Measurements from ENCODE around the gene FAR1.

Gene FAR1

GRCh38 chr11:13699870-13700269, 31.4 kb downstream of the FAR1 start:
- DNase-seq = no peak
- H3K27ac ChIP-seq (ENCODE audit: insufficient read depth, low read length, poor library complexity, severe bottlenecking) = no peak overlapping the region
- no peaks in the 10 kb centered on the region for H3K9me3 ChIP-seq (ENCODE audit: control insufficient read depth, low read length)
- peaks cover 8% of the 10 kb centered on the region for H3K36me3 ChIP-seq (ENCODE audit: control insufficient read depth, insufficient read depth, low read length)
- H3K27me3 ChIP-seq (replicated peaks; ENCODE audit: control insufficient read depth, insufficient read depth, low read length, poor library complexity, severe bottlenecking) = no peaks in the 10 kb centered on the region
- H3K4me3 ChIP-seq (ENCODE audit: insufficient read depth, low read depth, low read length, poor library complexity, severe bottlenecking) = no peak overlapping the region
- H3K4me1 ChIP-seq (ENCODE audit: control insufficient read depth, insufficient read depth, low read length, poor library complexity, severe bottlenecking) = no peaks in the 10 kb centered on the region

- DNase-seq = no peak
- H3K27ac ChIP-seq (ENCODE audit: insufficient read depth, low read length, poor library complexity, severe bottlenecking) = no peak overlapping the region
- H3K4me1 ChIP-seq (ENCODE audit: control insufficient read depth, insufficient read depth, low read length, poor library complexity, severe bottlenecking) = no peaks in the 10 kb centered on the region
Observed at GRCh38 chr11:13701506-13701905, 33.0 kb downstream of the FAR1 start.

GRCh38 chr11:13702071-13702470, 33.6 kb downstream of the FAR1 start:
- H3K27me3 ChIP-seq (replicated peaks; ENCODE audit: control insufficient read depth, insufficient read depth, low read length, poor library complexity, severe bottlenecking) = no peaks in the 10 kb centered on the region
- no peaks in the 10 kb centered on the region for H3K4me1 ChIP-seq (ENCODE audit: control insufficient read depth, insufficient read depth, low read length, poor library complexity, severe bottlenecking)
- peaks cover 8% of the 10 kb centered on the region for H3K36me3 ChIP-seq (ENCODE audit: control insufficient read depth, insufficient read depth, low read length)
- no peak overlapping the region for H3K4me3 ChIP-seq (ENCODE audit: insufficient read depth, low read depth, low read length, poor library complexity, severe bottlenecking)
- H3K9me3 ChIP-seq (ENCODE audit: control insufficient read depth, low read length) = no peaks in the 10 kb centered on the region
- no peak for DNase-seq
- no peak overlapping the region for H3K27ac ChIP-seq (ENCODE audit: insufficient read depth, low read length, poor library complexity, severe bottlenecking)

More at GRCh38 chr11:13701506-13701905, 33.0 kb downstream of the FAR1 start:
- Histone ChIP-seq H3K4me3 (ENCODE audit: insufficient read depth, low read depth, low read length, poor library complexity, severe bottlenecking) (no peak overlapping the region), H3K9me3 (ENCODE audit: control insufficient read depth, low read length) (no peaks in the 10 kb centered on the region), H3K27me3 (replicated peaks; ENCODE audit: control insufficient read depth, insufficient read depth, low read length, poor library complexity, severe bottlenecking) (no peaks in the 10 kb centered on the region), H3K36me3 (ENCODE audit: control insufficient read depth, insufficient read depth, low read length) (peaks cover 8% of the 10 kb centered on the region)

GRCh38 chr11:13705710-13706109, 37.2 kb downstream of the FAR1 start:
- H3K9me3 ChIP-seq (ENCODE audit: control insufficient read depth, low read length) = no peaks in the 10 kb centered on the region
- no peak for DNase-seq
- H3K27ac ChIP-seq (ENCODE audit: insufficient read depth, low read length, poor library complexity, severe bottlenecking) = no peak overlapping the region
- H3K27me3 ChIP-seq (replicated peaks; ENCODE audit: control insufficient read depth, insufficient read depth, low read length, poor library complexity, severe bottlenecking) = no peaks in the 10 kb centered on the region
- peaks cover 17% of the 10 kb centered on the region for H3K36me3 ChIP-seq (ENCODE audit: control insufficient read depth, insufficient read depth, low read length)
- H3K4me1 ChIP-seq (ENCODE audit: control insufficient read depth, insufficient read depth, low read length, poor library complexity, severe bottlenecking) = no peaks in the 10 kb centered on the region
- H3K4me3 ChIP-seq (ENCODE audit: insufficient read depth, low read depth, low read length, poor library complexity, severe bottlenecking) = no peak overlapping the region

- H3K4me1 ChIP-seq (ENCODE audit: control insufficient read depth, insufficient read depth, low read length, poor library complexity, severe bottlenecking) = no peaks in the 10 kb centered on the region
- DNase-seq = no peak
- H3K36me3 ChIP-seq (ENCODE audit: control insufficient read depth, insufficient read depth, low read length) = peaks cover 45% of the 10 kb centered on the region
- no peaks in the 10 kb centered on the region for H3K9me3 ChIP-seq (ENCODE audit: control insufficient read depth, low read length)
- no peaks in the 10 kb centered on the region for H3K27me3 ChIP-seq (replicated peaks; ENCODE audit: control insufficient read depth, insufficient read depth, low read length, poor library complexity, severe bottlenecking)
- H3K4me3 ChIP-seq (ENCODE audit: insufficient read depth, low read depth, low read length, poor library complexity, severe bottlenecking) = no peak overlapping the region
- no peak overlapping the region for H3K27ac ChIP-seq (ENCODE audit: insufficient read depth, low read length, poor library complexity, severe bottlenecking)
Observed at GRCh38 chr11:13713982-13714381, 45.5 kb downstream of the FAR1 start.

- Histone ChIP-seq H3K9me3 (ENCODE audit: control insufficient read depth, low read length) (no peaks in the 10 kb centered on the region), H3K36me3 (ENCODE audit: control insufficient read depth, insufficient read depth, low read length) (peaks cover 32% of the 10 kb centered on the region), H3K4me3 (ENCODE audit: insufficient read depth, low read depth, low read length, poor library complexity, severe bottlenecking) (no peak overlapping the region), H3K27ac (ENCODE audit: insufficient read depth, low read length, poor library complexity, severe bottlenecking) (no peak overlapping the region), H3K27me3 (replicated peaks; ENCODE audit: control insufficient read depth, insufficient read depth, low read length, poor library complexity, severe bottlenecking) (no peaks in the 10 kb centered on the region), H3K4me1 (ENCODE audit: control insufficient read depth, insufficient read depth, low read length, poor library complexity, severe bottlenecking) (no peaks in the 10 kb centered on the region)
- DNase-seq = no peak
Observed at GRCh38 chr11:13717331-13717730, 48.9 kb downstream of the FAR1 start.

- no peak for DNase-seq
Observed at GRCh38 chr11:13718394-13718793, 49.9 kb downstream of the FAR1 start.

GRCh38 chr11:13720940-13721339, 52.5 kb downstream of the FAR1 start:
- Histone ChIP-seq H3K27me3 (replicated peaks; ENCODE audit: control insufficient read depth, insufficient read depth, low read length, poor library complexity, severe bottlenecking) (no peaks in the 10 kb centered on the region), H3K4me1 (ENCODE audit: control insufficient read depth, insufficient read depth, low read length, poor library complexity, severe bottlenecking) (no peaks in the 10 kb centered on the region), H3K9me3 (ENCODE audit: control insufficient read depth, low read length) (no peaks in the 10 kb centered on the region), H3K27ac (ENCODE audit: insufficient read depth, low read length, poor library complexity, severe bottlenecking) (no peak overlapping the region), H3K4me3 (ENCODE audit: insufficient read depth, low read depth, low read length, poor library complexity, severe bottlenecking) (no peak overlapping the region), H3K36me3 (ENCODE audit: control insufficient read depth, insufficient read depth, low read length) (peaks cover 18% of the 10 kb centered on the region)
- no peak for DNase-seq

More at GRCh38 chr11:13718394-13718793, 49.9 kb downstream of the FAR1 start:
- Histone ChIP-seq H3K9me3 (ENCODE audit: control insufficient read depth, low read length) (no peaks in the 10 kb centered on the region), H3K27me3 (replicated peaks; ENCODE audit: control insufficient read depth, insufficient read depth, low read length, poor library complexity, severe bottlenecking) (no peaks in the 10 kb centered on the region), H3K4me1 (ENCODE audit: control insufficient read depth, insufficient read depth, low read length, poor library complexity, severe bottlenecking) (no peaks in the 10 kb centered on the region), H3K36me3 (ENCODE audit: control insufficient read depth, insufficient read depth, low read length) (peaks cover 30% of the 10 kb centered on the region), H3K27ac (ENCODE audit: insufficient read depth, low read length, poor library complexity, severe bottlenecking) (no peak overlapping the region), H3K4me3 (ENCODE audit: insufficient read depth, low read depth, low read length, poor library complexity, severe bottlenecking) (no peak overlapping the region)

GRCh38 chr11:13721760-13722159, 53.3 kb downstream of the FAR1 start:
- H3K27ac ChIP-seq (ENCODE audit: insufficient read depth, low read length, poor library complexity, severe bottlenecking) = no peak overlapping the region
- no peak for DNase-seq
- no peaks in the 10 kb centered on the region for H3K4me1 ChIP-seq (ENCODE audit: control insufficient read depth, insufficient read depth, low read length, poor library complexity, severe bottlenecking)

GRCh38 chr11:13726456-13726855, 58.0 kb downstream of the FAR1 start:
- no peaks in the 10 kb centered on the region for H3K9me3 ChIP-seq (ENCODE audit: control insufficient read depth, low read length)
- no peaks in the 10 kb centered on the region for H3K4me1 ChIP-seq (ENCODE audit: control insufficient read depth, insufficient read depth, low read length, poor library complexity, severe bottlenecking)
- no peak overlapping the region for H3K27ac ChIP-seq (ENCODE audit: insufficient read depth, low read length, poor library complexity, severe bottlenecking)
- no peaks in the 10 kb centered on the region for H3K27me3 ChIP-seq (replicated peaks; ENCODE audit: control insufficient read depth, insufficient read depth, low read length, poor library complexity, severe bottlenecking)
- H3K36me3 ChIP-seq (ENCODE audit: control insufficient read depth, insufficient read depth, low read length) = peaks cover 20% of the 10 kb centered on the region
- no peak for DNase-seq
- no peak overlapping the region for H3K4me3 ChIP-seq (ENCODE audit: insufficient read depth, low read depth, low read length, poor library complexity, severe bottlenecking)

More at GRCh38 chr11:13721760-13722159, 53.3 kb downstream of the FAR1 start:
- H3K9me3 ChIP-seq (ENCODE audit: control insufficient read depth, low read length) = no peaks in the 10 kb centered on the region
- no peaks in the 10 kb centered on the region for H3K27me3 ChIP-seq (replicated peaks; ENCODE audit: control insufficient read depth, insufficient read depth, low read length, poor library complexity, severe bottlenecking)
- H3K36me3 ChIP-seq (ENCODE audit: control insufficient read depth, insufficient read depth, low read length) = peaks cover 17% of the 10 kb centered on the region
- H3K4me3 ChIP-seq (ENCODE audit: insufficient read depth, low read depth, low read length, poor library complexity, severe bottlenecking) = no peak overlapping the region

- no peak for DNase-seq
- Histone ChIP-seq H3K4me1 (ENCODE audit: control insufficient read depth, insufficient read depth, low read length, poor library complexity, severe bottlenecking) (no peaks in the 10 kb centered on the region), H3K27me3 (replicated peaks; ENCODE audit: control insufficient read depth, insufficient read depth, low read length, poor library complexity, severe bottlenecking) (no peaks in the 10 kb centered on the region), H3K9me3 (ENCODE audit: control insufficient read depth, low read length) (no peaks in the 10 kb centered on the region), H3K36me3 (ENCODE audit: control insufficient read depth, insufficient read depth, low read length) (peaks cover 20% of the 10 kb centered on the region), H3K4me3 (ENCODE audit: insufficient read depth, low read depth, low read length, poor library complexity, severe bottlenecking) (no peak overlapping the region), H3K27ac (ENCODE audit: insufficient read depth, low read length, poor library complexity, severe bottlenecking) (no peak overlapping the region)
Observed at GRCh38 chr11:13728076-13728475, 59.6 kb downstream of the FAR1 start.
